H1 (cell line): Measurements from ENCODE around the gene OR2W1. TPM values are rescaled to one million over a fixed set of nuclear protein-coding genes. Genes with fewer than 3 reads are reported as not detected.

Experiments
- CBX8 ChIP-seq: fragments of 300-800, 300-1000 bp; sonication (generic); IDR thresholded peaks from 2 replicates; pipeline ENCODE4 v1.7.1; 2016; ENCODE audit warnings: low read depth, low read length, borderline replicate concordance
- HDAC2 ChIP-seq, 2 experiments: fragments of 300-600 bp in 1 of 2; sonication (generic) in 1 of 2; IDR thresholded peaks; 2 replicates each; pipeline ENCODE4 v1.6.1; 2011 to 2012; ENCODE audit warnings: low read depth in 2 of 2, low read length in 2 of 2, mild to moderate bottlenecking in 2 of 2, moderate library complexity in 2 of 2, borderline replicate concordance in 1 of 2, inconsistent platforms in 1 of 2
- KDM4A ChIP-seq: IDR thresholded peaks from one replicate; pipeline ENCODE4 v1.7.1; 2012; ENCODE audit warnings: low read depth, mild to moderate bottlenecking, moderate library complexity, low read length, inconsistent platforms; ENCODE audit not compliant: severe bottlenecking
- MAFK ChIP-seq: IDR thresholded peaks from 2 replicates; pipeline ENCODE4 v1.6.1; 2012; ENCODE audit warnings: low read depth, mild to moderate bottlenecking, improper control_type of control experiment, low read length
- POU5F1 ChIP-seq: IDR thresholded peaks from 2 replicates; pipeline ENCODE4 v1.6.1; 2011; ENCODE audit warnings: low read depth, mild to moderate bottlenecking, low read length, moderate library complexity
- SP2 ChIP-seq: IDR thresholded peaks from 2 replicates; pipeline ENCODE4 v1.6.1; 2012; ENCODE audit warnings: mild to moderate bottlenecking, low read length, inconsistent platforms
- TAF1 ChIP-seq: IDR thresholded peaks from 2 replicates; pipeline ENCODE4 v1.6.1; 2011; ENCODE audit warnings: mild to moderate bottlenecking, low read depth, low read length
- polyA plus RNA-seq, 7 experiments: library from polyadenylated mRNA; depleted of rRNA in 3 of 7; stranded (reverse) in 5 of 7; unstranded in 2 of 7; fragments of >200 nt in 5 of 7; fragments of 200-250 nt in 2 of 7; gene quantifications; 1 replicate in 5 of 7; 2 replicates in 1 of 7; 4 replicates in 1 of 7; pipeline versions ENCODE4 v1.2.1 to v1.2.3, GENCODE V29; 2011 to 2013; ENCODE audit warnings: missing spikeins in 2 of 7, mixed read lengths in 2 of 7
- total RNA-seq: library from RNA; stranded (reverse); fragmentation: NEBNext Ultra II Directional; extraction: Animal tissue kit (Norgen Biotek cat#: 25700); gene quantifications from 2 replicates; pipeline ENCODE4 v1.2.1, GENCODE V29; 2021
- TF ChIP-seq, protein P1 (sequence below), 3 experiments: IDR thresholded peaks; 1 replicate in 2 of 3; 2 replicates in 1 of 3; pipeline versions ENCODE4 v1.5.1 to v1.6.1; 2011; ENCODE audit warnings: low read length in 3 of 3, mild to moderate bottlenecking in 3 of 3, inconsistent platforms in 2 of 3, low read depth in 1 of 3, moderate library complexity in 1 of 3; ENCODE audit not compliant: insufficient read depth in 1 of 3; ENCODE audit errors: control extremely low read depth in 1 of 3
- TF ChIP-seq, protein P2 (sequence below): IDR thresholded peaks from 2 replicates; pipeline ENCODE4 v1.6.1; 2011; ENCODE audit warnings: low read depth, mild to moderate bottlenecking, low read length; ENCODE audit not compliant: insufficient read depth

OR2W1 gene
- total and polyA plus RNA-seq, 2 of the 8 experiments (the other 6 are each of a cell fraction or from before 2014, with no cell fraction given) = not detected

DNA sequence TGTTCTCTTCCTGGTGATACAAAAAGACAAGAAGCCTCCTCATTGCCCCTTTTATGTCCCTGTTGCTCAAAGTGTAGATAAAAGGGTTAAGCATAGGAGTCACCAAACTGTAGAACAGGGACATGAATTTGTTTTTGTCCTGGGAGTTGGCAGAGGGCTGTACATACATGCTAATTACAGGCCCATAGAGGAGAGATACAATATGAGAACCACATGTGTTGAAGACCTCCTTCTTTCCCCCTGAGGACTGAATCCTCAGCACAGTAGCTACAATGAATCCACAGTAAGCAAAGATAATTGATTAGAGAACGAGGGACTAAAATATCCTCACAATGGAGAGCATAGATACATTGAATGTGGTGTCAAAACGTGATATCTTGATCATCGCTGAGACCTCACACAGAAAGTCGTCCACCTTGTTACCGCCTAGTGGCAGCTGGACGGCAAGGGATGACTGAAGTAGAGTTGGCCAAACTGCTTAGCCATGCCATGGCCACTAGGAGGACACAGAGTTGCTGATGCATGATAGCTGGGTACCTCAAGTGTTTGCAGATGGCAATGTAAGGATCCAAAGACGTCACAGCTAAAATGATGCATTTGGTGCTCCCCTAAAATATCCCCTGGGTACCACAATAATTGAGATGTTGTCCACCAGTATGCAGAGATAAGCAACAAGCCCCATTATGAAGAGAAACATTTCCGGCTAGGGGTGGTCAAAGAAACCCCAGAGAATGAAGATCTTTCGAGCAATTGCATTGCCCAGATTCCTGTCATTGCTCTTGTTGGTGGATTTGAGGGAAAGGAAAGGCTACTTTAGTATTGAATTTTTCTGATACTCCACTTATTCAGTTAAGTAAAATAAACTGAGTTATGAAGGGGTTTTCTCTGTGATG, 27.1 kb upstream of the OR2W1 start (continued):
- TF ChIP-seq, protein P1, sequence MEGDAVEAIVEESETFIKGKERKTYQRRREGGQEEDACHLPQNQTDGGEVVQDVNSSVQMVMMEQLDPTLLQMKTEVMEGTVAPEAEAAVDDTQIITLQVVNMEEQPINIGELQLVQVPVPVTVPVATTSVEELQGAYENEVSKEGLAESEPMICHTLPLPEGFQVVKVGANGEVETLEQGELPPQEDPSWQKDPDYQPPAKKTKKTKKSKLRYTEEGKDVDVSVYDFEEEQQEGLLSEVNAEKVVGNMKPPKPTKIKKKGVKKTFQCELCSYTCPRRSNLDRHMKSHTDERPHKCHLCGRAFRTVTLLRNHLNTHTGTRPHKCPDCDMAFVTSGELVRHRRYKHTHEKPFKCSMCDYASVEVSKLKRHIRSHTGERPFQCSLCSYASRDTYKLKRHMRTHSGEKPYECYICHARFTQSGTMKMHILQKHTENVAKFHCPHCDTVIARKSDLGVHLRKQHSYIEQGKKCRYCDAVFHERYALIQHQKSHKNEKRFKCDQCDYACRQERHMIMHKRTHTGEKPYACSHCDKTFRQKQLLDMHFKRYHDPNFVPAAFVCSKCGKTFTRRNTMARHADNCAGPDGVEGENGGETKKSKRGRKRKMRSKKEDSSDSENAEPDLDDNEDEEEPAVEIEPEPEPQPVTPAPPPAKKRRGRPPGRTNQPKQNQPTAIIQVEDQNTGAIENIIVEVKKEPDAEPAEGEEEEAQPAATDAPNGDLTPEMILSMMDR (IDR thresholded peaks at IDR 0.05; ENCODE audit: control extremely low read depth in 1 of 3, insufficient read depth in 1 of 3, low read depth in 1 of 3, low read length in 3 of 3) = peak; percentile 99 to 100 (median 99)
- TF ChIP-seq KDM4A (no peak), SP2 (no peak), POU5F1 (no peak), HDAC2 (IDR thresholded peaks at IDR 0.05; ENCODE audit: borderline replicate concordance in 1 of 2, low read depth in 2 of 2, low read length in 2 of 2) (no peak), TAF1 (no peak), MAFK (peak; percentile 62; the same call in 1 of the 2 replicates), CBX8 (no peak)
- TF ChIP-seq, protein P2, sequence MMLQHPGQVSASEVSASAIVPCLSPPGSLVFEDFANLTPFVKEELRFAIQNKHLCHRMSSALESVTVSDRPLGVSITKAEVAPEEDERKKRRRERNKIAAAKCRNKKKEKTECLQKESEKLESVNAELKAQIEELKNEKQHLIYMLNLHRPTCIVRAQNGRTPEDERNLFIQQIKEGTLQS = peak; percentile 37; the same call in 1 of the 2 replicates
